MM.1S (cell line): Measurements from ENCODE around the gene SPACA9.

Experiments used
- EZH2 ChIP-seq: fragments of 300-600 bp; sonication (generic); optimal IDR thresholded peaks from 2 replicates; pipeline ENCODE3; 2017; ENCODE audit warnings: low read depth, mild to moderate bottlenecking, antibody characterized with exemption, low read length, mixed read lengths
- EZH2phosphoT487 ChIP-seq: fragments of 300-600 bp; sonication (generic); IDR thresholded peaks from 2 replicates; pipeline ENCODE4 v1.6.1; 2018; ENCODE audit warnings: antibody characterized with exemption, low read length
- TF ChIP-seq, protein P1 (sequence below): fragments of 300-600 bp; sonication (generic); IDR thresholded peaks from 2 replicates; pipeline ENCODE4 v1.5.1; 2016; ENCODE audit warnings: antibody characterized with exemption, low read length, mixed read lengths

DNA sequence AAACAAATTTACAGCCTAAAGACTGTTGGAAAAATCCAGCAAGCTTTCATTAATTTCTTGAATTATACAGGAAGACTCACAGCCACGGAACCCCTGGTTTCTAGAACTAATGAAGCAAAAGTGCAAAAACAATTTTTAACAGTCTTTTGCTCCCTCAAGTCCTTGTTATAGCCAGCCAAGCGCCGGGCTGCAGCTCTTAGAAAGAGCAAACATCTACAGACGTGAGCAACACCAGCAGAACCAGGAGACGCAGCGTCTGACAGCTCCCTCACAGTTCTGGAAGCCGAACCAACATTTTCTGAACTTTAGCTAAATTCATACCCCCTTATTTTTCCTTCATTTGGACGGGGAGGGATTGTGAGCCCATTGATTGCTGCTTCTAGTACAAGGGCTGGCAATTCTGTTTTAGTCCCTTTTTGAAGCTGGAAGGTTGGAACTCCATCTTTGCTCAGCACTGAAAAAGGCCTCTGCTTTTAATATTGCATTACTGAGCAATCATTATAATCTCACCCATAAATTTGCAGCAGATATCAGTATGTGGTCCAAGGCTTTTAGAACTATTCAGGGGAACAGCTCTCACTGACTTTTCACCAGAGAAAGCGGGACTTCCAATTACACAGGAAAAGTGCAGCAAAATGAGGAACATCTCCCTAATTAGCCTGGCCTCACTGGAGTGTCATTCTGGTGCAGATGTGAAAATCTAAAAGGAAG lies 46.4 kb upstream of the SPACA9 start:
- TF ChIP-seq, protein P1, sequence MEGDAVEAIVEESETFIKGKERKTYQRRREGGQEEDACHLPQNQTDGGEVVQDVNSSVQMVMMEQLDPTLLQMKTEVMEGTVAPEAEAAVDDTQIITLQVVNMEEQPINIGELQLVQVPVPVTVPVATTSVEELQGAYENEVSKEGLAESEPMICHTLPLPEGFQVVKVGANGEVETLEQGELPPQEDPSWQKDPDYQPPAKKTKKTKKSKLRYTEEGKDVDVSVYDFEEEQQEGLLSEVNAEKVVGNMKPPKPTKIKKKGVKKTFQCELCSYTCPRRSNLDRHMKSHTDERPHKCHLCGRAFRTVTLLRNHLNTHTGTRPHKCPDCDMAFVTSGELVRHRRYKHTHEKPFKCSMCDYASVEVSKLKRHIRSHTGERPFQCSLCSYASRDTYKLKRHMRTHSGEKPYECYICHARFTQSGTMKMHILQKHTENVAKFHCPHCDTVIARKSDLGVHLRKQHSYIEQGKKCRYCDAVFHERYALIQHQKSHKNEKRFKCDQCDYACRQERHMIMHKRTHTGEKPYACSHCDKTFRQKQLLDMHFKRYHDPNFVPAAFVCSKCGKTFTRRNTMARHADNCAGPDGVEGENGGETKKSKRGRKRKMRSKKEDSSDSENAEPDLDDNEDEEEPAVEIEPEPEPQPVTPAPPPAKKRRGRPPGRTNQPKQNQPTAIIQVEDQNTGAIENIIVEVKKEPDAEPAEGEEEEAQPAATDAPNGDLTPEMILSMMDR = no peak
- TF ChIP-seq EZH2 (no peak), EZH2phosphoT487 (no peak)
